ENCODE data around the gene MSANTD2.

The MSANTD2 gene

GRCh38 chr11:124751741-124752470 is 48.3 kb downstream of the MSANTD2 start, which contains the start of gene VSIG2:
TSS of gene VSIG2 (minus strand) at chr11:124752255. CDS start at chr11:124752137, 118 bp downstream.
- DNase-seq = no peak

GRCh38 chr11:124751391-124751740 is 48.8 kb downstream of the MSANTD2 start:
- no peak for DNase-seq

- no peak for DNase-seq
Measured at GRCh38 chr11:124749912-124750311, 50.3 kb downstream of the MSANTD2 start.

GRCh38 chr11:124748481-124749343 is 51.5 kb downstream of the MSANTD2 start:
- no peak for DNase-seq

- no peak for DNase-seq
Measured at GRCh38 chr11:124748100-124748418, 52.1 kb downstream of the MSANTD2 start.

- DNase-seq = no peak
Measured at GRCh38 chr11:124747406-124748099, 52.7 kb downstream of the MSANTD2 start.

- DNase-seq = no peak
Measured at GRCh38 chr11:124746621-124747243, 53.5 kb downstream of the MSANTD2 start.

- no peak for DNase-seq
Measured at GRCh38 chr11:124745835-124746620, 54.2 kb downstream of the MSANTD2 start.

- DNase-seq = no peak
Measured at GRCh38 chr11:124745270-124745834, 54.9 kb downstream of the MSANTD2 start.

- DNase-seq = no peak
Measured at GRCh38 chr11:124743050-124743449, 57.2 kb downstream of the MSANTD2 start.

- DNase-seq = no peak
Measured at GRCh38 chr11:124742555-124742954, 57.7 kb downstream of the MSANTD2 start.

GRCh38 chr11:124740277-124740882 is 59.8 kb downstream of the MSANTD2 start:
- DNase-seq = no peak

GRCh38 chr11:124739479-124740276 is 60.5 kb downstream of the MSANTD2 start, which contains the start of gene NRGN:
TSS of gene NRGN (plus strand) at chr11:124739942. CDS start at chr11:124740085, 143 bp downstream.
- peak; percentile 95 for DNase-seq

GRCh38 chr11:124738713-124739478 is 61.3 kb downstream of the MSANTD2 start:
- DNase-seq = no peak

- no peak for DNase-seq
Measured at GRCh38 chr11:124737638-124738305, 62.4 kb downstream of the MSANTD2 start.

- no peak for DNase-seq
Measured at GRCh38 chr11:124736736-124737135, 63.5 kb downstream of the MSANTD2 start.

GRCh38 chr11:124732230-124732629 is 68.0 kb downstream of the MSANTD2 start:
- no peak for DNase-seq

- no peak for DNase-seq
Measured at GRCh38 chr11:124729571-124729970, 70.6 kb downstream of the MSANTD2 start.

GRCh38 chr11:124728134-124728533 is 72.1 kb downstream of the MSANTD2 start:
- DNase-seq = no peak

All from right hindlimb (tissue), 1 donor.